Ishikawa (cell line): ENCODE data around the gene SKIC2.

Source experiments
- CEBPB ChIP-seq: IDR thresholded peaks from 2 replicates; pipeline ENCODE4 v1.6.1; 2012
- CREB1 ChIP-seq: IDR thresholded peaks from 2 replicates; pipeline ENCODE4 v1.6.1; 2012; ENCODE audit warnings: low read depth
- EGR1 ChIP-seq: IDR thresholded peaks from 2 replicates; pipeline ENCODE4 v1.6.1; 2012
- EP300 ChIP-seq: IDR thresholded peaks from 2 replicates; pipeline ENCODE4 v1.6.1; 2012; ENCODE audit warnings: borderline replicate concordance
- FOXM1 ChIP-seq: IDR thresholded peaks from 2 replicates; pipeline ENCODE4 v1.6.1; 2012; ENCODE audit warnings: low read depth, borderline replicate concordance
- REST ChIP-seq: IDR thresholded peaks from 2 replicates; pipeline ENCODE4 v1.6.1; 2012; ENCODE audit warnings: low read depth, mild to moderate bottlenecking
- TAF1 ChIP-seq: IDR thresholded peaks from 2 replicates; pipeline ENCODE4 v1.6.1; 2012; ENCODE audit warnings: low read depth, mild to moderate bottlenecking
- TCF12 ChIP-seq: IDR thresholded peaks from 2 replicates; pipeline ENCODE4 v1.6.1; 2012; ENCODE audit warnings: low read depth
- TEAD4 ChIP-seq: IDR thresholded peaks from 2 replicates; pipeline ENCODE4 v1.6.1; 2012
- USF1 ChIP-seq: IDR thresholded peaks from 2 replicates; pipeline ENCODE4 v1.6.1; 2012
- YY1 ChIP-seq: IDR thresholded peaks from 2 replicates; pipeline ENCODE4 v1.6.1; 2012; ENCODE audit warnings: low read depth
- TF ChIP-seq, protein P1 (sequence below): IDR thresholded peaks from 2 replicates; pipeline ENCODE4 v1.6.1; 2012

- TF ChIP-seq, protein P1, sequence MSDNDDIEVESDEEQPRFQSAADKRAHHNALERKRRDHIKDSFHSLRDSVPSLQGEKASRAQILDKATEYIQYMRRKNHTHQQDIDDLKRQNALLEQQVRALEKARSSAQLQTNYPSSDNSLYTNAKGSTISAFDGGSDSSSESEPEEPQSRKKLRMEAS = no peak
- TF ChIP-seq FOXM1 (no peak), YY1 (no peak), USF1 (no peak), REST (no peak), TEAD4 (no peak), CREB1 (no peak), CEBPB (no peak), EGR1 (no peak), TAF1 (no peak), EP300 (no peak), TCF12 (no peak)
Observed at GRCh38 chr6:31911826-31912585, 47.0 kb upstream of the SKIC2 start.
